DMS79 (cell line): ENCODE measurements around the gene ABCC9.
"Not testable (repeated sequence)": the region's sequence is repeated elsewhere in the genome, so short reads cannot be mapped to it uniquely, and the experiment has no call there.

Experiments used
- DNase-seq: peaks from one replicate; lab custom pipeline; 2025; lab: John Stamatoyannopoulos, UW

The ABCC9 gene

DNA sequence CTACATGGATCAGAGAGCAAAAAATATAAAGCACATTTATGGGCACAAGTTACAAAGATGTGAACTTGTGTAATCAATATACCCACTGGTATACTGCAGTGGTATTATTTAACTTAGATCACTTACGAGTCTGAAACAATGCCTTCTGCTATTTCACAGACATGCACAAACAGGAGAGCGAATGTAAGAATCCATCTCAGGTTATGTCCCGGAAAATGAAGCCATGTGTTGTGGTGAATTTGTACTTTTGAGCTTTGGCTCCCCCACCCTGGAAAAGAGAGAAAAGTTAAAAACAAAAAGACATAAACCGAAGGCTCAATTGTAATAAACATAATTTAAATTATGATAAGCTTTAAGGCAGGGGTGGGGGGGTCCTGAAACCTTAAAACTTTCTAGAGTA lies 7.6 kb downstream of the ABCC9 start:
- DNase-seq, result no peak

DNA sequence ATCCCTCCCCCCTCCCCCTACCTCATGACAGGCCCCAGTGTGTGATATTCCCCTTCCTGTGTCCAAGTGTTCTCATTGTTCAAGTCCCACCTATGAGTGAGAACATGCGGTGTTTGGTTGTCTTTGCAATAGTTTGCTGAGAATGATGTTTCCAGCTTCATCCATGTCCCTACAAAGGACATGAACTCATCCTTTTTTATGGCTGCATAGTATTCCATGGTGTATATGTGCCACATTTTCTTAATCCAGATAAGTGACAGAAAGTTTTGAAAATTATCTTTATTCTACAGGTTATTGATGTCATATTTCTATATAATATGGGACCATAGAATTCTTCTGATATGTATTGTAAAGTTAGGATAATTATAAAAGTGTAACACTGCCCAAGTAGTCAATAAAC lies 11.3 kb downstream of the ABCC9 start:
- DNase-seq, result not testable (repeated sequence)

DNA sequence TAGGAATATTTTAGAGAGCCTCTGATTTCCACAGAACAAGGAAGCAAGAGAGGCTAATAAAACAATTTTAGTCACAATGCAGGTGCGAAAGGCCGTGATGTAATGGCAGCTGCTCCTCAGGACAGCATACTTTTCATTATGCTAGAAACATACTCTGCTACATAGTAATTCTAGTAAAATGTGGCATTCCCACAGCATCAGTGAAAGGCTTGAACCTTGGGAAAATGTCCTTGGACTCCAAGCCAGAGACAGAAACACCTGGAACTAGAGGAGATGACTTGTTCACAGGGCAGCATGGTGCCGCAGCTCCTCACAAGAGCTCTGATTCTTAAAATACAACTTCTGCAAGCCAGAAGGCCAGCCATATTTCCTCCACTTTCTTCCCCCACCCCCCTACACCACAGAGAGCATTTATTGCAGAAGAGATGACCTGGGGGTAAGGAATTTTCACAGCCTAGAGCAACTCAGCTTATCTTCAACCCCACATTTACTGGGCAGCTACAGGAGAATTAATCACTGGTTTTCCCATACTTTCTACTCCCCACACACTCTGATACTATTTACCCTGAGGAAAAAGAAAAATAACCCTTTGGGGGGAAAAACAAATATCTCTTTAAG lies 15.8 kb downstream of the ABCC9 start:
- no peak for DNase-seq

DNA sequence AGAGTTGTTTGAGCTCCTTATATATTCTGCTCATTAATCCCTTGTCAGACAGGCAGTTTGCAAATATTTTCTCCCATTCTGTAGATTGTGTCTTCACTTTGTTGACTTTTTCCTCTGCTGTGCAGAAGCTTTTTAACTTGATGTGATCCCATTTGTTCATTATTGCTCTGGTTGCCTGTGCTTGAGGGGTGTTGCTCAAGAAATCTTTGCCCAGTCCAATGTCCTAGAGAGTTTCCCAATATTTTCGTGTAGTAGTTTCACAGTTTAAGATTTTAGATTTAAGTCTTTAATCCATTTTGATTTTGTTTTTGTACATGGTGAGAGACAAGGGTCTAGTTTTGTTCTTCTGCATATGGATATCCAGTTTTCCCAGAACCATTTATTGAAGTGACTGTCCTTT lies 19.8 kb downstream of the ABCC9 start:
- DNase-seq, result no peak

DNA sequence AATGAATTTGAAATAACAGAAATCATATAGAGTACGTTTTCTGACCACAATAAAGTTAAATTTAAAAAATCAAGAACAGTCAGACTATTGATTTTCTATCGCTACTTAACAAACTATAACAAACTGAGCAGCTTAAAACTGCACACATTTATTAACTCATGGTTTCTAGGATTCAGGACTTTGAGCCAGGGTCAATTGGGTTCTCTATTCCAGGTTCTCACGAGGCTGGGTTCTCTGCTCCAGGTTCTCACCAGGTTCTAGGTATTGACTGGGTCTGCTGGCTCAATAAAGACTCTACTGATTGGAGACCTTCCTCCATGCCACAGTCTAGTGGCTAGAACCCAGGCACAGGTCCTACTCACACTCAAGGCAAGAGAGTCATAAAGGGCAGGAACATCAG lies 22.8 kb downstream of the ABCC9 start:
- no peak for DNase-seq

DNA sequence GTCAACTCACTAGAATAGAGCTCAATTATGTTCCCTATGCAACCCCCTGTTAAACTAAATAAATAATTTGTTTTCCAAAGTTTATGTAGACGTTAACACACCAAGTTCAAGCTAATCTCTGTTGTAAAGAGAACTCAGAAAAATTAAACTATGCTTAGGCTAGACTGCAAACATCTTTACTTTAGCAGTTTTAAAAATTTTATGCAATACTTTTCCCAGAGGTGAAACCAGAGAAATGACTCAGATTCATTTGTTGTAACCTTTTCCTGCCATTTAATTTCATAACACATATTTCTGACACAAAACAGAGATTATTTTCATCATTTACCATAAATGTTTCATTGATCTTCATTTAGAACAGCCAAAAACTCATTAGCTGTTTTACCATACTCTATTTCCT lies 27.4 kb downstream of the ABCC9 start:
- no peak for DNase-seq

DNA sequence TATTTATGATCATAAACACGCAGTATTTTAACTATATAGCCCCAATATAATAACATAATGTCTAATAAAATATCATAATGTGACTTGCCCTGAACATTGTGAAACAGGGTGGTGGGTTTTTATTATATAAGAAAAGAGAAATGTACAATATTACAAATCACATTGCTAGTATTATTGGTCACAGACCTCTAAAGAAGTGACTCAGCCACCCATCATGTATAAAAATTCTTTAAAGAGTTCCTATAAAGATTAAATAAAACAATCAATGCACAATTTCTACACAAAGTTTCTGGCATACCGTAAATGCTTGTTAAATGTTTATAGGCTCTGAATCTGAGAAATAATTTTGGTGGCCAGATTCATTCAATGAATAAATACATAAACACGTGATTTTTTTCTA lies 28.9 kb downstream of the ABCC9 start:
- DNase-seq, result no peak

DNA sequence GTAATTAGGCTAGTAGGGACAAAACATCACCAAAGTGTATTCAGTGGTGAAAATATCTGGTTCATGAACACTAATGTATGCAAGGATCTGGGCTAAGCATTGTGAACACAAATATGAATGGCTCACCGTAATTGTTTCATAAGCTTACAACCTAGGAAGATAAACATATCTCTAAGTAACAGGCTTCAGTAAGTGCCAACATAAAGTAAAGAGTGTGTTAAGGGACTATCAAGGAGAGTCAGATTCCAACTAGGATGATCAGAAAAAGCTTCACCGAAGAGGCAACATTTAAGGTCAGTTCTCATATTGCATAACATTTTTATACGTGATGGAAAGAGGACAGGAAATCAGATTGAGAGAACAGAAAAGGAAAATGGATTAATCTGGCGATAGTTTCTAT lies 29.4 kb downstream of the ABCC9 start:
- DNase-seq, result no peak

DNA sequence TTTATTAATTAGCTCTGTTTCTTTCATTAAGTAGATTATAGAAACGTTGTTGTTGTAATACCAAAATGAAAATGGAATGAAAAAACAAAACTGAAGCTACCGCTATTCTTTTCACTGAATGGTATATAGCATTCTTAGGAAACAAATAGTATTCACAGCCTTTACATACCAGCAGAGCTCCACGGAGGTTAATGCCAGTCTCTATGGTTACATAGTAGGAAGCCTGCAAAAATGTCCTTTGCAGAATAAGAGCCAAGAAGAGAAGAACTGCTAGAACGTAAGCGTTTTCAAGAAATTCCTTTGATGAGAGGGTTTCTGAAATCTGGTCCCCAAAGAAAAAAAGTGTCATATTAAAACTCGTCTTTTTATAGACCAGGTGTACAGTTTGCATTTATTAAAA lies 30.6 kb downstream of the ABCC9 start:
- DNase-seq, result no peak

DNA sequence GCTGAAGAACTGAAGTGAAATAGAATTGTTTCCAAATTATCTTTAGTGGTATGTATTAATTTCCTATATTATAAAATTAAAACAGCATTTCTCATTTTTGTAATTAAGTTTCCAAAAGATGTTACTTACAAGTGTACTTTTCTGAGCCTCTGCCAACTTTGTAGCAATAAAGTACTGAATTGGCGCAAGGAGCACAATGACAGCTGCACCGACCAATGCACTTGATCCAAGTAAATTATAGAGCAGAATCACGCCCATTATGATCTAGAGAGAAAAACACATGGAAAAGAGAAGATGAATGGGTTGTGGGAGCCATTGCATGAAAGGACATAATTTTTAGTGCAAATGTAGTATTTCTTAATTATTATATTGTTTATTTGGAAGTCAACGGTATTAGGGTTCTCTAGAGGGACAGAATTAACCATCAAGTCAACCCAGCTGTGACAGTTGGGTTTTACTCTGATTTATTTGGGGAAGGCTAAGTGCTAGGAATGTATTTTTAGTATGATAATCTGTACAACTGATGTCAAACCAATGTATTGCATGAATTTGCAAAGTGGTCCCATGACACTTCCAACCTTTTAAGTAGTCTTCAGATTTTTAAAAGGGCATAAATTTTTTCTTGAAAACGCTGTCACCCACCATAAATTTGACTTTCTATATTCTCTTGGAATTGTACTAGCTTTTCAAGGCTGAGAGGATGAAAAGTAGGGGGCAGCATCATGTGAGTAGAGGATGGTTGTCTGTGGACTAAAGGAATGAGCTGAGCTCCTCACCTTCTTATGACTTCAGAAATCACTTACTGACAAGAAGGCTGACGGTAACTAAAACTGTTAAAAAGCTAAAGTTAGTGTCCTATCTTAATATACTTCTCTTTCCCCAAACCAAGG lies 33.0 kb downstream of the ABCC9 start:
- DNase-seq, result no peak

DNA sequence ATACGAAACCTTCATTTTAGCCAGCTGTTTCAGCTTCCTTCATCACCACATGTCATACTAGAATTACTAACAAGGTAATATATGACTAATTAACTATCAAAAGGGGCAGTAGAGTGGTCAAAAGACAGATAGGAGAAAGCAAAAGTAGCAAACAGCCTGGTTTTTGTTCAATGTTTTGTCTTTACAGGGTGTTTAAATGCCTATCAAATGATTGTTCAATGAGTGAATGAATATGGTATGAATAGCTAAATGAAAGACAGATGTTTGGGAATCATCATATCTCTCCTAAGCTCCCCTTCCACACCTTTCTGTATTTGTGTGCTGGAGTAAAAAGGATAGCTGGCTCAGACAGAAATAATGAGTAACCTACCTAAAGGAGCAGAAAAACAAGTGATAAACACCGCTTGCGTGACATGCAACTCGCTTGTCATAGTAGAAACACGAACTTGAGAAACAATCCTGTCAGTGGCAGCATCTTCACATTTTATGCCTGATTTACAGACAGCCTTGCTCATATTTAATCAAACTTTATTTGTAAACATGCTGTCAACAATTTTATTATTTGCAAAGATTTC lies 34.2 kb downstream of the ABCC9 start:
- DNase-seq, result no peak

DNA sequence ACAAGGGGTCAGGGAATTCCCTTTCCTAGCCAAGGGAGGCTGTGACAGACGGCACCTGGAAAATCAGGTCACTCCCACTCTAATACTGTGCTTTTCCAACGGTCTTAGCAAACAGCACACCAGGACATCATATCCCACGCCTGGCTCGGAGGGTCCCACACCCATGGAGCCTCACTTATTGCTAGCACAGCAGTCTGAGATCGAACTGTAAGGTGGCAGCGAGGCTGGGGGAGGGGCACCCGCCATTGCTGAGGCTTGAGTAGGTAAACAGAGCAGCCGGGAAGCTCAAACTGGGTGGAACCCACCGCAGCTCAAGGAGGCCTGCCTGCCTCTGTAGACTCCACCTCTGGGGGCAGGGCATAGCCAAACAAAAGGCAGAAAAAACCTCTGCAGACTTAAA lies 41.7 kb downstream of the ABCC9 start:
- not testable (repeated sequence) for DNase-seq

DNA sequence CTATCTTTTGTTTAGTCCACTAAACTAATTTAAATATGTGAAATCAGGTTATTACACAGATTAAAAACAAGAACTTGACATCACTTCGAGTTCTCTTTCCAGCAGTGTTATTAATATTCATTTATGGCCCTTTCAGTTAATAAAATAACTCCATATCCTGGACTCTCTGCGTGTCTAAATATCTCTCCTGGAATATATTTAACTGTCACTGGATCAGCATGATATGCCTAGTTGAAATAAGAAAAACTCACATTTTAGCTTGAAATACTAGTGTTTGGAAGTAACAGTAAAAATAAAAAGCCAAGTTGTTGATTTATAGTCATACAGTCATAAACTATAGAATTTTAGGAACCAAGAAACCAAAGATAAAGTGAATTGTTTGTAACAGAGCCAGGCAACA lies 45.6 kb downstream of the ABCC9 start:
- no peak for DNase-seq

DNA sequence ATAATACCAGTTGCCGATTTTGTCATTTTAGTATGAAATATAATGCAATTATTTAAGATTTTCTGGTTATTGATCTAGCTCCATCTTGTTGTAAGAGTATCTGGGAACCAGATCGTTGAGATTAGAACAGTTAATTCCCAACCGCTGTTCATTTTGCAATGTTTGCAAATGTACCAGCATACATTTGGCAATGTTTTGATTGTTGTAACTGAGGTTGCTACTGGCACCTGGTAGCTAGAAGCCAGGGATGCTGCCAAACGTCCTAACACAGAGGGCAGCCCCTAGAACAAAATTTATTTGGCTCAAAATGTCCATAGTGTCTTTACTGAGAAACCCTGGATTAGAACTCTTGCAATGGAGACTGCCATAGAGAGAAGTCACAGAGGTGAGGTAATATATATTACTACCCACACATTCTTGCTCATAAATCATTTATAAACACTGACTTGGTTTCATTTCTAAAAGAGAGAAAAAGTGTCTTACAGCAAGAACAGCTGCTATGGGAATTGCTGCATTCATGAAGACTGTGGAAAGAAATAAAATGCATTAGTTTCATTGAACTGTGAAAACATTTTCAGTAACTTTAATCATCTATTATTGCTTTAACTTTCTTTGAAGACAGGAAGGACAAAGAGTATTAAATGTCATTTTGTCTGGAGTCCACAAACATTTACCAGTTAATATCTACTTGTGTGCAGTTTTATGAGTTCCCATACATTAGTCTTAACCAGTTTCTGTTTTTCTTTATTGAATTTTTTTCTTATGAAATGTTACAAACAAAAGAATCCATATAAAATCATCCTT lies 46.2 kb downstream of the ABCC9 start:
- no peak for DNase-seq

DNA sequence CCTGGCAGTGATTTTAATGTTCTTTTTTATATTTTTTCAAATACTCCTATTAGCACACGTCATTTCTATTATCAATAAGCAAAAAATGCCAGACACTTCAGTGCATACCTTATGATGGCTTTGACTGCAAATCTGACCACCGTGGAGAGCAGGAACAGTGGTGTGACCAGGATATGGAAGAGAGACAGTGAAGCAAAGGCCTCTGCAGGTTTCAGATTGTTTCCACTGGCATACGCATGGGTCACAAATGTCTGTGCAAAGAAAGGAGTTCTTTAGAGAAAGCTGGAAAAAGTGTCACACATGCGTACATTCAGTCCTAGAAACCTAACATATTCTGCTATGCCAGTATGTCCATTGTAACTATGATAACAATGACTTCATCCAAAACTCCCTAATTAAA lies 47.3 kb downstream of the ABCC9 start:
- no peak for DNase-seq

DNA sequence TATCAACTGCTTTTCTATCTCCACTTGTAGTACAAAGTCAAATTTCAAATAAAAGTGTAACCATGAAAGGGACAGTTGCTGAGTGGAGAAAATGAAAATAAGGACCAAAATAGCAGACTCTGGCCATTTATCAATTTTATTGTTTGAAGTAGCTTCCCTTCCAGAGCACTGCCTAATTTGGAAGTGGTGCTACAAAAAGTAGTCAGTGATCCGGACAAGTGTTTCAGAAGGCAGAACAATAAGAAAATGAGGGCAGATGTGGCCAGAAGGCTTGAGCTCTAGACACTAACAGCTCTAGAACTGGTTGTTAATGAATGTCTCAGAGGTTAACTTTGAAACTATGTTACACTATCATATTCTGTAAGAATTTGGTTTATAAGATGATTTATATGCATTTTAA lies 48.9 kb downstream of the ABCC9 start:
- no peak for DNase-seq

DNA sequence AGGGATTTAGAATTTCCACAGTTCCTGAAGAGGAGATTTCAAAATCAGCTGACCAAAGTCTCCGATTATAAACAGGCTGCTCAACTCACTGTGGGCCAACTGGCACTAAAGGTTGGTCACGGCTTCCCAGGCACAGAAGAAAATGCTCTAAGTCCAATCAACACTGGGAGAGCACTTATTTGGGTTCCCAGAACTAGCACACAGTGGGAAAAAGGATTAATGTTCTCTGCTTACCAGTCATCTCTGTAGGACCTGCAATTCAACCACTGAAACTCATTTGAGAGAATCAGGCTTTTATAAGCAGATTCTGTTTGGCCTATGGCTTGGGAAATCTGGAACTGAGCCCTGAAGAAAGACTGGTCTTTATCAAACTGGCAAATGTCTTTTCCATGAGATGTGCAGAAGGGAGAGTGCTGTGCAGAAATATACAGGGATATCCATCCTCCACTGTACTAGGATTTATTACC lies 49.4 kb downstream of the ABCC9 start:
- no peak for DNase-seq

DNA sequence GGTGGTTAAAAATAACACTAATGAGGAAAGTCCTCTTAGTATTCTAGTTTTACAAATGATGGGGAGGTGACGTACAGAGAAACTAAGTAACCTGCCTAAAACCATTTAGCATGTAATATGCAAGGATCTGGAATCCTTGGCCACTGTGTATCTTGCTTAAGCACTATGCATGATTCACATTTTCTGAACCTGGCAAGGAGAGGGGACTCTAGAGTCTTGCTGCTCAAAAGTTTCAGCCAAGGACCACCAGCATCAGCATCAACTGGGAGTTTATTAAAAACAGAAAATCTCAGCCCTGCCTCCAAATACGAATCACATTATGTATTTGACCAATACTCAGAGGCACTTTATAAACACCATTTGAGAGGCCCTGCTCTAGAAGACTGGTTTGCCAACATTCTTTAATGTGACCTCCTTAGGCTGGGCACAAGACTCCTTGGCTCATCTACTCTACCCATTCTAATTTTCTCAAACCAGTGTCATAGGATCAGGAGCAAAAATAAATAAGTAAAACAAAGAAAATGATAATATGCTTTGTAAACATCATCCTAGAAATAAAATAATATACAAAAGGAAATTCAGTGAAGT lies 52.9 kb downstream of the ABCC9 start:
- no peak for DNase-seq

DNA sequence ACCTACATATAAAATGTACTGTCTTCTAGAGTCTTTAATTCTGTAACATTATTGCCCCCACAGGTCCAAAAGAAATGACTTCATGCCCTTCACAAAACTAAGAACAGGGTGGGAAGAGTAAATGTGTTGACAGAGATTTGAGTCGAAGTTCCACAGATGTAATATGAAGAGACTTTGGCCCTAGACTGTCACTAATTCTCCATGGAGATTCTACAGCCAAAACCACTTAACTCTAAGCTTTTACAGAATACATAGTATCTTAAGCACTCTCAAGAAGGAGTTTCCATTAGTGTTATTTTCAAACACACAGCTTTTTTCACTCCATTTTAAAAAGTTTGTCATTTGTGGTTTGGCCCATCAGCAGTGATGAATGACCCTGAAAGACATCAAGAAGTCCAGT lies 56.3 kb downstream of the ABCC9 start:
- DNase-seq, result no peak

DNA sequence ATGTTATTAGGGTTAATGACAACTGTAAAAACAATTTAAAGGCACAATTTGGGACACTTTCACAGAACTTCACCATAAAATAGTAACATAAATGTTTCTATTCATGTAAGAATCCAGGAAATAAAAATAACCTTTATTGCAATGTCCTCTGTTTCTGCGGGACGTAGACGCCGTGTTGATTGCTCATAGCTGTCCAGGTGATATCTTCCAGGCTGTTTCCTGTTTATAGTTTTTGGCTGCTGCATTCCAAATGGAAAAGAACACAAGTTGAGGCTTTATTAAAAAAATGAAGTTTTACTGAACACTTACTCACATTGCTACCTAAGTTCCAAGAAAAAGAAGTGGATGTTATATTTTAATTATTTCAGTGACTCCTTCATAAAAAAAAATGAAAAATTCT lies 58.6 kb downstream of the ABCC9 start:
- no peak for DNase-seq

DNA sequence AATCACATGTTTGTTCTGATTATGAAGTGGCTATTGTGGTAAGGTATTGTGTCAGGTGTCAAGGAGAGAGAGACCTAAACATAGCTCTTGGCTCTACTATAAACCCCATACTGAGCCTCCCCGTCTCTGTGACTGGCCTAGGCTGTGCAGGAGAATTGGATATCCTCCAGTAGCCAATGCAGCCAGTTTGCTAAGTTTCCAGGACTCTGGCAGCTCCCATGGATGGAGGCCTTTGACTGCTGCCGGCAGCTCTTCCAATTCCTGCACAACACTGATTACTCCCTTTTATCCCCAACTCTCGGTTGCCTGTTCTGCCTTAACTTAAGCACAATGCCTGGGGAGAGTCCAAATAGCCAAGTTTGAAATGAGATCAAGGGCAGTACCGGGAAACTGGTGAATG lies 59.3 kb downstream of the ABCC9 start:
- no peak for DNase-seq

DNA sequence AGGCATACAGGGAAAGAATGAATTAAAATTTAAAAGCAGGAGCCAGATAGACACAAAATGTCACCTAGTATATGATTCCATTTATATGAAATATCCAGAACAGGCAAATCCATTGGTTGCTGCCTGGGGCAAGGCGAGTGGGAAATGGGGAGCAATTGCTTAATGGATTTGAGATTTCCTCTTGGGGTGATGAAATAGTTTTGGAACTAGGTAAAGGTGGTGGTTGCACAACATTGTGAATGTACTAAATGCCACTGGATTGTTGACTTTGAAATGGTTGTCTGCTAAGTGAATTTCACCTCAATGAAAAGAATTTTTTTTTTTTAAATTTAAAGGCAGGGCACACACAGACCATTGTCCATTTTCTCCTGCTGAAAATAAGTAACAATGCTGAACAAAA lies 61.9 kb downstream of the ABCC9 start:
- DNase-seq, result no peak
